ENCODE data around the gene NHLRC2.
"Not testable (repeated sequence)": the region's sequence is repeated elsewhere in the genome, so short reads cannot be mapped to it uniquely, and the experiment has no call there.

DNA sequence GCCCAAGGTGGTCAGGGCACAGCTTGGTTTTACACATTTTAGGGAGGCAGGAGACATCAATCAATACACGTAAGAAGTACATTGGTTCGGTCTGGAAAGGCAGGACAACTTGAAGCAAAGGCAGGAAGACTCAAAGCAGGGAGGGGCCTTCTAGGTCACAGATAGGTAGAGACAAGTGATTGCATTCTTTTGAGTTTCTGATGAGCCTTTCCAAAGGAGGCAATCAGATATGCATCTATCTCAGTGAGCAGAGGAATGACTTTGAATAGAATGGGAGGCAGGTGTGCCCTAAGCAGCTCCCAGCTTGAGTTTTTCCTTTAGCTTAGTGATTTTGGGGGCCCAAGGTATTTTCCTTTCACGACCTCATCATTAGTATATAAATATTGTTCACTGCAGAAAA lies 33.2 kb upstream of the NHLRC2 start:
- TF ChIP-seq, protein P1, sequence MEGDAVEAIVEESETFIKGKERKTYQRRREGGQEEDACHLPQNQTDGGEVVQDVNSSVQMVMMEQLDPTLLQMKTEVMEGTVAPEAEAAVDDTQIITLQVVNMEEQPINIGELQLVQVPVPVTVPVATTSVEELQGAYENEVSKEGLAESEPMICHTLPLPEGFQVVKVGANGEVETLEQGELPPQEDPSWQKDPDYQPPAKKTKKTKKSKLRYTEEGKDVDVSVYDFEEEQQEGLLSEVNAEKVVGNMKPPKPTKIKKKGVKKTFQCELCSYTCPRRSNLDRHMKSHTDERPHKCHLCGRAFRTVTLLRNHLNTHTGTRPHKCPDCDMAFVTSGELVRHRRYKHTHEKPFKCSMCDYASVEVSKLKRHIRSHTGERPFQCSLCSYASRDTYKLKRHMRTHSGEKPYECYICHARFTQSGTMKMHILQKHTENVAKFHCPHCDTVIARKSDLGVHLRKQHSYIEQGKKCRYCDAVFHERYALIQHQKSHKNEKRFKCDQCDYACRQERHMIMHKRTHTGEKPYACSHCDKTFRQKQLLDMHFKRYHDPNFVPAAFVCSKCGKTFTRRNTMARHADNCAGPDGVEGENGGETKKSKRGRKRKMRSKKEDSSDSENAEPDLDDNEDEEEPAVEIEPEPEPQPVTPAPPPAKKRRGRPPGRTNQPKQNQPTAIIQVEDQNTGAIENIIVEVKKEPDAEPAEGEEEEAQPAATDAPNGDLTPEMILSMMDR (IDR thresholded peaks at IDR 0.05), result not testable (repeated sequence)
- TF ChIP-seq EZH2, EZH2phosphoT487 (IDR thresholded peaks at IDR 0.05): not testable (repeated sequence)

Measured in neural progenitor cell (in vitro differentiated cells).